ENCODE results near the gene TOX3.

DNA sequence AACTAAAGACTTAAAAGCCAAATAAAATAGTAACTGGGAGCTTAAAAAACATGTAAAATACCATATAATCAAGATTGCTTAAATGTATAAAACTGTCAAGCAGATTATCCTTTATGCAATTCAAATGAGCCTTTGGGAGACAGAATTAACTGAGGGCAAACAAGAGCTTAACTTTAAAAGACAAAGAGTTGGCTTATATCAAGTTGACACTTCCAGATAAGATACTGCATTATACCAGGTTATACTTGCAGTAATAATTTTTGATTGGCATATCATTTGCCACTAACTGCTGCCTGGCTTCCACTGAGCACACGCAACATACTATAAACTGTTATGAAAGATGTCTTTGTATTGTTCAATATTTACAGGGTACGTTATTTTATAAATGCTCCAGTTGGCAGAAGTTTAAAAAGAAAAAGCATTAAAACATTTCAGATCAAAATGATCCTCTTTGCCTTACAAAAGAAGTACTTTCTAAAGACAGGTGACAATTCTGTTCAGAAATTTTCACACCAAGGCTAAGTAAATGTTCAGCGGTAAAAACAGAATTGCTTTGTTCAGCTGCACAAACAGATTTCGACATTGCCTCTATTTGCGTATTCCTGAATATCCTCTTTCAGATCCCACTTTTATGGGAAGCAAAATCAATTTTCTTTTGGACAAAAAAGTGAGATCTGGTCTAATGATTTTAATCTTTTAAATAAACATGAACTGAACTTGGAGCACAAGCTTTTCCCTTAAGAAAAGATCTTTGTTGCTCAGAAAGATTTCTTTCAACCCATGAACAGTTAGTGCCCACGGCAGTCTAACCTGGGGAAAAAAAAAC is 50.7 kb downstream of the TOX3 start:
- TF ChIP-seq, protein P1, sequence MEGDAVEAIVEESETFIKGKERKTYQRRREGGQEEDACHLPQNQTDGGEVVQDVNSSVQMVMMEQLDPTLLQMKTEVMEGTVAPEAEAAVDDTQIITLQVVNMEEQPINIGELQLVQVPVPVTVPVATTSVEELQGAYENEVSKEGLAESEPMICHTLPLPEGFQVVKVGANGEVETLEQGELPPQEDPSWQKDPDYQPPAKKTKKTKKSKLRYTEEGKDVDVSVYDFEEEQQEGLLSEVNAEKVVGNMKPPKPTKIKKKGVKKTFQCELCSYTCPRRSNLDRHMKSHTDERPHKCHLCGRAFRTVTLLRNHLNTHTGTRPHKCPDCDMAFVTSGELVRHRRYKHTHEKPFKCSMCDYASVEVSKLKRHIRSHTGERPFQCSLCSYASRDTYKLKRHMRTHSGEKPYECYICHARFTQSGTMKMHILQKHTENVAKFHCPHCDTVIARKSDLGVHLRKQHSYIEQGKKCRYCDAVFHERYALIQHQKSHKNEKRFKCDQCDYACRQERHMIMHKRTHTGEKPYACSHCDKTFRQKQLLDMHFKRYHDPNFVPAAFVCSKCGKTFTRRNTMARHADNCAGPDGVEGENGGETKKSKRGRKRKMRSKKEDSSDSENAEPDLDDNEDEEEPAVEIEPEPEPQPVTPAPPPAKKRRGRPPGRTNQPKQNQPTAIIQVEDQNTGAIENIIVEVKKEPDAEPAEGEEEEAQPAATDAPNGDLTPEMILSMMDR (IDR thresholded peaks at IDR 0.05), result no peak
- TF ChIP-seq POLR2A (IDR thresholded peaks at IDR 0.05) (no peak), POLR2AphosphoS5 (IDR thresholded peaks at IDR 0.05) (no peak)

All from gastroesophageal sphincter (tissue), 3 donors.